NT2/D1 (cell line): Measurements from ENCODE around the gene OS9.
A peak's percentile ranks its signal among the peaks of the same experiment; 100 is the strongest.

Experiments used
- DNase-seq: peaks from one replicate; pipeline ENCODE4 v3.0.0-alpha.2; 2011; ENCODE audit warnings: low read depth, low spot score
- H3K27me3 ChIP-seq: 2 replicates; pipeline ENCODE4 v1.6.0; 2011; ENCODE audit warnings: mild to moderate bottlenecking; ENCODE audit not compliant: insufficient read length, insufficient read depth
- H3K36me3 ChIP-seq: 2 replicates; pipeline ENCODE4 v1.6.1; 2011; ENCODE audit warnings: mild to moderate bottlenecking, low read length, mixed read lengths; ENCODE audit not compliant: insufficient read depth, insufficient read length
- H3K4me1 ChIP-seq: 2 replicates; pipeline ENCODE4 v1.5.1; 2011; ENCODE audit not compliant: insufficient read depth, insufficient read length
- H3K4me3 ChIP-seq: 2 replicates; pipeline ENCODE4 v1.5.1; 2011; ENCODE audit warnings: low read depth; ENCODE audit not compliant: insufficient read length
- H3K9ac ChIP-seq: 2 replicates; pipeline ENCODE4 v1.6.0; 2011; ENCODE audit warnings: low read depth; ENCODE audit not compliant: insufficient read length
- H3K9me3 ChIP-seq: 2 replicates; pipeline ENCODE4 v1.5.1; 2011; ENCODE audit warnings: mild to moderate bottlenecking, low read length; ENCODE audit not compliant: insufficient read depth
- SUZ12 ChIP-seq: IDR thresholded peaks from 2 replicates; pipeline ENCODE4 v1.6.1; 2011; ENCODE audit not compliant: insufficient read length, insufficient read depth; ENCODE audit errors: extremely low read depth
- YY1 ChIP-seq: IDR thresholded peaks from 2 replicates; pipeline ENCODE4 v1.6.1; 2011; ENCODE audit not compliant: insufficient read length, insufficient read depth
- ZNF274 ChIP-seq: IDR thresholded peaks from 2 replicates; pipeline ENCODE4 v1.6.1; 2011; ENCODE audit warnings: mild to moderate bottlenecking, low read depth, low read length

OS9 gene

GRCh38 chr12:57726884-57727757 is 33.2 kb downstream of the OS9 start:
- H3K4me3 ChIP-seq, result peak overlapping the region; percentile 79
- DNase-seq, result no peak
- no peak for TF ChIP-seq ZNF274
- no peak for TF ChIP-seq YY1
- TF ChIP-seq SUZ12, result no peak

DNA sequence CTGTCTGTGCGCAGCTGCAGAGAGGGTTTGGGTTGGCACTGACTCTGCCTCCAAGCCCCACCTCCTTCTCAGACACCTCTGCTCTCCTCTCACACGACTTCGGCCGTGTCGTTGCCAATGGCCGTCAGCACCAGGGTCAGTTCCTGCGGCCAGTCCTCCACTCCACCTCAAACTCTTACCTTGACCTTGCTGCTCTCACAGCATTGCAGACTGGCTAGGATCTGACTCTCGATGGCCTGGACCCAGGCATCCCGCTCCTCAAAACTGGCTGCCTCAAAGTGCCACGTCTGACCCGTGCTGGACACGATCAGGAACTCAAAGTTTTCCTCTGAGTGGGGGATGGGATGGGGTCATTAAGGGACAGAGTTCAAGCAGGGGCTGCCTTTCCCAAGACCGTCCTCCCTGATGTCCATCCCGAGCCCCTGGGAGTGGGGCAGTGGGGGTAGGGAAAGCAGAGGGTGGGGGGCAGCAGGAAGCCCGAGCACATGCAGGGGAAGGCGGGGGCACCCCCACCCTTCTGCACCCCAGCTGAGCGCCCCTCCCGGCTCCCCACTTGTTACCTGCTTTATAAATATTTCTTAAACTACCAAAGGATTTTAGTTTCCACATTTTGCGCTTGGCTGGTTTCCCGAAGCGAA is 33.9 kb downstream of the OS9 start:
- Histone ChIP-seq H3K27me3 (peaks cover 43% of the 10 kb centered on the region), H3K36me3 (peaks cover 4% of the 10 kb centered on the region), H3K9ac (no peak overlapping the region), H3K4me3 (no peak overlapping the region), H3K4me1 (peaks cover 12% of the 10 kb centered on the region), H3K9me3 (no peaks in the 10 kb centered on the region)
- TF ChIP-seq SUZ12 (no peak), ZNF274 (no peak), YY1 (no peak)
- DNase-seq, result no peak

More at GRCh38 chr12:57726884-57727757, 33.2 kb downstream of the OS9 start:
- H3K9me3 ChIP-seq, result no peaks in the 10 kb centered on the region
- peaks cover 12% of the 10 kb centered on the region for H3K4me1 ChIP-seq
- H3K9ac ChIP-seq, result peak overlapping the region; percentile 65
- peaks cover 43% of the 10 kb centered on the region for H3K27me3 ChIP-seq
- H3K36me3 ChIP-seq, result peaks cover 5% of the 10 kb centered on the region

DNA sequence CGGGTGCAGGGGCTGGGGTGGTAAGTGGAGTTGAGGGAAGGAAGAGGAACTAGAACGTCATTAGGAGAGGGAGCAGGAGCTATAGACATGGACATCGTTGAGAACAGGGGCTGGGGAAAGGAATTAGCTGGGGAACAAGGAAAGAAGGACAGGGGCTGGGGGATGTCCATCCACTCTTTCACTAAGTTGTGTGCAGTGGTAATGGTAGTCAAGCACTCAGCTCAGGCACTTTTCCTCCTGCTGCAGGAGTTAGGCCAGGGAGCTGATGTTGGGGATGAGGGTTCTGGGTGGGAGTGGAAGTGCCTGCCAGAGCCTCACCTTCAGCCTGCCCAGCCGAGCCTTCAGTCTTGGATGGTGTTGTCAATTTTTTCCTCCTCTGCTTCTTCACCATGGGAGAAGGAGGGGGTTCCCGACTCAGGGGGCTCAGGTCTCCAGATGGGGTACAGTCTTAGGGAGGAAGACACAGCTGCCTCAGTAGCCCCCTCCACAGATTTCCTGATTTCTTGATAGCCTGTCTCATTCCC is 35.5 kb downstream of the OS9 start:
- H3K9ac ChIP-seq, result no peak overlapping the region
- H3K4me1 ChIP-seq, result peaks cover 12% of the 10 kb centered on the region
- H3K27me3 ChIP-seq, result peaks cover 58% of the 10 kb centered on the region
- no peak for TF ChIP-seq SUZ12
- TF ChIP-seq YY1, result no peak
- TF ChIP-seq ZNF274, result no peak
- H3K4me3 ChIP-seq, result no peak overlapping the region
- H3K9me3 ChIP-seq, result no peaks in the 10 kb centered on the region
- DNase-seq, result no peak
- peaks cover 4% of the 10 kb centered on the region for H3K36me3 ChIP-seq

DNA sequence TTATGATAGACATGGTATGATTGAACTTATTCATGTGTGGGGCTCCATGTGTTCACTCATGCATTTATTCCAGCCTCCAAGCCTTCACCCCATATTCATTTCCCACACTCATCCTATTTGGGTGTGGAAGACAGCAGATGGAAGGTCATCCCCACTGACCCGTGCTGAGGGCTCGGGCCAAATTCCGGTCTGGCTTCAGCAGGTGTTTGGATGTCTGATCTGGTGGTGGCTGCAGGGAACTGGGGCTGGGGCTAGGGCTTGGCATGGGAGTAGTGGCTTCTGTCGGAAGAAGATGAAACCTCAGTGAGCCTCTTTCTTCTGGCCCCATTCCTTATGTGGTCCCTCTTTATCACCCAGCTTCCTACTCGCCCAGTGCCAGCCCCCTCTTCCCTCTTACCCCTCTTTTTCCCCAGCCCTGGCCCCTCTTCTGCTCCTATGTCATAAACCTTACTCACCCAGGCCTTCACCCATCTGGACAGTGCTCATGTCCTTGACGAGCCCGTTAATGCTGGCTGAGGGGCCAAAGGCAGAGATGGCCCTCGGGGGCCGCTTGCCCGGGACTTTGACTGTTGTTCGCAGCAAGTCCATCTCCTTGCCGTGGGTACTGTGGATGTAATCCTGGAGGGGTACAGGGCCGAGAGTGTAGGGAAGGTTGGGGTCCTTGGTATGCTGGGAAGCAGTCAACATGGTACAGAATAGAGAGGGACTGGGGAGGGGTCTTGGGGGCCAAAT is 36.6 kb downstream of the OS9 start:
- Histone ChIP-seq H3K27me3 (peaks cover 62% of the 10 kb centered on the region), H3K9me3 (no peaks in the 10 kb centered on the region), H3K9ac (no peak overlapping the region), H3K4me3 (no peak overlapping the region), H3K4me1 (peaks cover 10% of the 10 kb centered on the region), H3K36me3 (peaks cover 4% of the 10 kb centered on the region)
- DNase-seq, result no peak
- TF ChIP-seq YY1 (no peak), SUZ12 (no peak), ZNF274 (no peak)

- no peak for TF ChIP-seq SUZ12
- no peak for TF ChIP-seq YY1
- TF ChIP-seq ZNF274, result no peak
- H3K9ac ChIP-seq, result no peak overlapping the region
- no peaks in the 10 kb centered on the region for H3K9me3 ChIP-seq
- peaks cover 7% of the 10 kb centered on the region for H3K4me1 ChIP-seq
- no peak overlapping the region for H3K4me3 ChIP-seq
- H3K27me3 ChIP-seq, result peaks cover 67% of the 10 kb centered on the region
- no peak for DNase-seq
- peaks cover 4% of the 10 kb centered on the region for H3K36me3 ChIP-seq
Measured at GRCh38 chr12:57731411-57732080, 37.6 kb downstream of the OS9 start.

DNA sequence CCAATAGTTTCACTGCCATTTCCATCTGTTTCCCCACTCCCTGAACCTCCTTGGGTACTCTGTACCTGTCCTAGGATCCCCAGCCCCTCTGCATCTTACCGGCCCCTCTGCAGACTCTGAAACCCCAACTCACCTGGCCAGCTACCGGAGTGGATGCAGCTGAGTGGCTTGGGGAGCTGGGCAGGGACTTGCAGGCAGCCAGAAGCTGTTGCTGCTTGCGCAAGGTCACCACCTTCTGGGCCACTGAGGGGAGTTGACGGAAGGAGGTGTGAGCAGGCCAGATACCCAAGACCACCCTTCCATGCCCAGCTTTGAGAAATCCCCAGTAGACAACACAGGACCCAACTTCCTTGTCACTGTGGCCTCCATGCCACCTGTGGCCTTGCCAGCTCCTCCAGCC is 38.3 kb downstream of the OS9 start:
- Histone ChIP-seq H3K4me1 (peaks cover 4% of the 10 kb centered on the region), H3K9me3 (no peaks in the 10 kb centered on the region), H3K9ac (no peak overlapping the region), H3K36me3 (peaks cover 3% of the 10 kb centered on the region), H3K27me3 (peaks cover 67% of the 10 kb centered on the region), H3K4me3 (no peak overlapping the region)
- TF ChIP-seq YY1, result no peak
- DNase-seq, result no peak
